NCI-H774 (cell line): Measurements from ENCODE around the gene POU6F2.

ENCODE experiments used
- DNase-seq: peaks from one replicate; lab custom pipeline; 2025; lab: John Stamatoyannopoulos, UW

Gene POU6F2

GRCh38 chr7:39509436-39509835, 531.7 kb downstream of the POU6F2 start:
- DNase-seq = no peak

- DNase-seq = no peak
Observed at GRCh38 chr7:39509912-39510311, 532.2 kb downstream of the POU6F2 start.

- DNase-seq = no peak
Observed at GRCh38 chr7:39510864-39511354, 533.2 kb downstream of the POU6F2 start.

GRCh38 chr7:39515534-39516228, 538.0 kb downstream of the POU6F2 start:
- no peak for DNase-seq

- DNase-seq = no peak
Observed at GRCh38 chr7:39516498-39516897, 538.8 kb downstream of the POU6F2 start.

GRCh38 chr7:39517240-39517639, 539.5 kb downstream of the POU6F2 start:
- DNase-seq = no peak
